ENCODE data around the gene MYO1E. TPM values are rescaled to one million over a fixed set of nuclear protein-coding genes. Genes with fewer than 3 reads are reported as not detected.
A peak's percentile ranks its signal among the peaks of the same experiment; 100 is the strongest.

Gene MYO1E
- total RNA-seq, 2 experiments from 2014 or later = 20.3 to 22.7 TPM

DNA sequence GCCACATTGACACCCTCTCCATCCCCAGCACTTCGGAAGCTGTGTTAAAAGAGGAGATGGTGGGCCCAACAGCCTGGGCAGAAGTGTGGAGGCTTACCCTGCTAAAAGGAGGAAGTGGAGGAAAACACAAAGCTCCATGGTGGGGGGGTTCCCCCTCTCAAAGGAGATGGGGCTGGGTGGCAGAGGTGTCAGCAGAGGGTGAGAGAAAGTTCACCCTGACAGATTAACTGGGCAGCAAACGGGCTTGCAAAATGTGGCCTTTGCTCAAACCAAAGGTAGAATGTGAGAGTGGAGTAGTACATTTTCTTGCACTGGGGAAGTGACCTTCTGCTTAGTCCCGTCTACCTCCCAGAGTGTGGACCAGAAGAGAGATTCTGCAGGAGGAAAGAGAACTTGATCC lies 44.7 kb downstream of the MYO1E start:
- peak; percentile 45 for ATAC-seq
- Mint-ChIP-seq H3K4me1 (ENCODE audit: low read depth) (peaks cover 7% of the 10 kb centered on the region), H3K9me3 (no peaks in the 10 kb centered on the region), H3K4me3 (no peak overlapping the region), H3K27me3 (peaks cover 6% of the 10 kb centered on the region), H3K27ac (no peak overlapping the region), H3K36me3 (ENCODE audit: low read depth) (no peaks in the 10 kb centered on the region)
- DNase-seq = peak; percentile 23
- TF ChIP-seq, protein P1, sequence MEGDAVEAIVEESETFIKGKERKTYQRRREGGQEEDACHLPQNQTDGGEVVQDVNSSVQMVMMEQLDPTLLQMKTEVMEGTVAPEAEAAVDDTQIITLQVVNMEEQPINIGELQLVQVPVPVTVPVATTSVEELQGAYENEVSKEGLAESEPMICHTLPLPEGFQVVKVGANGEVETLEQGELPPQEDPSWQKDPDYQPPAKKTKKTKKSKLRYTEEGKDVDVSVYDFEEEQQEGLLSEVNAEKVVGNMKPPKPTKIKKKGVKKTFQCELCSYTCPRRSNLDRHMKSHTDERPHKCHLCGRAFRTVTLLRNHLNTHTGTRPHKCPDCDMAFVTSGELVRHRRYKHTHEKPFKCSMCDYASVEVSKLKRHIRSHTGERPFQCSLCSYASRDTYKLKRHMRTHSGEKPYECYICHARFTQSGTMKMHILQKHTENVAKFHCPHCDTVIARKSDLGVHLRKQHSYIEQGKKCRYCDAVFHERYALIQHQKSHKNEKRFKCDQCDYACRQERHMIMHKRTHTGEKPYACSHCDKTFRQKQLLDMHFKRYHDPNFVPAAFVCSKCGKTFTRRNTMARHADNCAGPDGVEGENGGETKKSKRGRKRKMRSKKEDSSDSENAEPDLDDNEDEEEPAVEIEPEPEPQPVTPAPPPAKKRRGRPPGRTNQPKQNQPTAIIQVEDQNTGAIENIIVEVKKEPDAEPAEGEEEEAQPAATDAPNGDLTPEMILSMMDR (IDR thresholded peaks at IDR 0.05) = no peak
- intact Hi-C loops (cut with micrococcal nuclease) = no loop called here
- ChIA-PET CTCF (no interaction called here), POLR2A (no interaction called here)

DNA sequence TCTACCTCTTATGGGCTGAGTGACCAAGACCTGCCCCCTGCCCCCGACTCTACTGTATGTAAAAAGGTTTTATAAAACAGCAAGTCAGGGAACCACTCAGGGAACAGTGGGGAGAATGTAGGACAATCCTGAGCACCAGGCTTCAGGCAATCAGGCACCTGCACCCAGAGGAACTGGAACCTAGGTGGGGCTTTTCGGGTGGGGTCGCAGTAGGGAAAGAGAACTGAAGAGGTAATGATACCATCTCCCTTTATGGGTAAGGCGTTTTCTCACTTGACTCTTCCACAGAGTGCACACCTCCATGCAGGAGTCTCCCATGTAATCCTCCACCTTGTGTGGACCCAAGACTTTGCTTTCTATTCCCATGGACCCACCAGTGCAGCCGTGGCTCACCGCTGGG lies 45.8 kb downstream of the MYO1E start:
- TF ChIP-seq, protein P1 (IDR thresholded peaks at IDR 0.05) = no peak
- H3K4me3 Mint-ChIP-seq = no peak overlapping the region
- no peaks in the 10 kb centered on the region for H3K36me3 Mint-ChIP-seq (ENCODE audit: low read depth)
- no peak for ATAC-seq
- no peak for DNase-seq
- CTCF ChIA-PET = no interaction called here
- H3K9me3 Mint-ChIP-seq = no peaks in the 10 kb centered on the region
- intact Hi-C loops (cut with micrococcal nuclease) = no loop called here
- H3K27me3 Mint-ChIP-seq = peaks cover 6% of the 10 kb centered on the region
- POLR2A ChIA-PET = no interaction called here
- no peak overlapping the region for H3K27ac Mint-ChIP-seq
- peaks cover 12% of the 10 kb centered on the region for H3K4me1 Mint-ChIP-seq (ENCODE audit: low read depth)

DNA sequence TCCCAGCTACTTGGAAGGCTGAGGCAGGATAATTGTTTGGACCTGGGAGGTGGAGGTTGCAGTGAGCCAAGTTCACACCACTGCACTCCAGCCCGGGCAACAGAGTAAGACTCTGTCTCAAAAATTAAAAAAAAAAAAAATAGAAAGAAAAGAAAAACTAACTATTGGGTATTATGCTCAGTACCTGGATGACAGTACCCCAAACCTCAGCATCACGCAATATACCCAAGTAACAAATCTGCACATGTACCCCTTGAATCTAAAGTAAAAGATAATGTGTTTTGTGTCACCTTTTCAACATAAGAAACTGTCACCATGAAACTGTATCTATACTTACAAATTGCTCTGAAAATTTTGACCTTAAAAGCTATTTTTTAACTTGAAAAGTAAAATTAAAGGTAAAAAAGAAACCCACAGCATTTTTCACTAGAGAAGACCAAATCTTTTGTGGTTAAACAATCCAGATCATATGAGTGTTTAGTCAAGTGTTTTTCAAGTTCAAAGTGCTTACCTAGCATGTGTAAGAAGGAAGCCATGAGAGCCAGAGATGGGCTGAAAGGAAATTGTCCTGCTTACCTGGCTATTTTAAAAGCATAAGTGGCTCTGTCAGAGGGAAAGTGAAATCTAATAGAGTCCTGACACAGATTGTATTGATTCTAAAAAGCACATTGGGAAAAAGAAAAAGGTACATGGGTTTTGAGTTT lies 50.5 kb downstream of the MYO1E start:
- TF ChIP-seq, protein P1 (IDR thresholded peaks at IDR 0.05) = no peak
- POLR2A ChIA-PET = no interaction called here
- Mint-ChIP-seq H3K36me3 (ENCODE audit: low read depth) (no peaks in the 10 kb centered on the region), H3K27ac (no peak overlapping the region), H3K4me1 (ENCODE audit: low read depth) (peaks cover 9% of the 10 kb centered on the region), H3K4me3 (no peak overlapping the region), H3K9me3 (peaks cover 12% of the 10 kb centered on the region), H3K27me3 (peaks cover 2% of the 10 kb centered on the region)
- DNase-seq (no peak), ATAC-seq (peak; percentile 53)
- CTCF ChIA-PET = no interaction called here
- intact Hi-C loops (cut with micrococcal nuclease) = no loop called here

DNA sequence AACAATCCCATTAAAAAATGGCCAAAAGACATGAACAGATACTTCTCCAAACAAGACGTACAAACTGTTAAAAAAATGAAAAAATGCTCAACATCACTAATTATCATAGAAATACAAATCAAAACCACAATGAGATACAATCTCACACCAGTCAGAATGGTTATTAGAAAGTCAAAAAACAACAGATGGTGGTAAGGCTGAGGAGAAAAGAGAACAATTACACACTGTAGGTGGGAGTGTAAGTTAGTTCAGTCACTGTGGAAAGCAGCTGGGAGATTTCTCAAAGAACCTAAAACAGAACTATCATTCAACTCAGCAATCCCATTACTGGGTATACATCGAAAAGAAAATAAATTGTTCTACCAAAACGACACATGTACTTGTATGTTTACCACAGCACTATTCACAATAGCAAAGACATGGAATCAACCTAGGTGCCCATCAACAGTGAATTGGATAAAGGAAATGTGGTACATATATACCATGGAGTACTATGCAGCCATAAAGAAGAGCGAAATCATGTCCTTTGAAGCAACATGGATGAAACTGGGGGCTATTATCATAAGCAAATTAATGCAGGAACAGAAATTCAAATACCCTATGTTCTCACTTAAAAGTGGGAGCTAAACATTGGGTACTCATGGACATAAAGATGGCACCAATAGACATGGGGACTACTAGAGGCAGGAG lies 51.5 kb downstream of the MYO1E start:
- CTCF ChIA-PET = no interaction called here
- POLR2A ChIA-PET = no interaction called here
- DNase-seq (no peak), ATAC-seq (no peak)
- Mint-ChIP-seq H3K27ac (no peak overlapping the region), H3K27me3 (peaks cover 2% of the 10 kb centered on the region), H3K4me1 (ENCODE audit: low read depth) (peaks cover 9% of the 10 kb centered on the region), H3K36me3 (ENCODE audit: low read depth) (no peaks in the 10 kb centered on the region), H3K4me3 (no peak overlapping the region), H3K9me3 (peaks cover 14% of the 10 kb centered on the region)
- intact Hi-C loops (cut with micrococcal nuclease) = no loop called here
- TF ChIP-seq, protein P1 (IDR thresholded peaks at IDR 0.05) = no peak

DNA sequence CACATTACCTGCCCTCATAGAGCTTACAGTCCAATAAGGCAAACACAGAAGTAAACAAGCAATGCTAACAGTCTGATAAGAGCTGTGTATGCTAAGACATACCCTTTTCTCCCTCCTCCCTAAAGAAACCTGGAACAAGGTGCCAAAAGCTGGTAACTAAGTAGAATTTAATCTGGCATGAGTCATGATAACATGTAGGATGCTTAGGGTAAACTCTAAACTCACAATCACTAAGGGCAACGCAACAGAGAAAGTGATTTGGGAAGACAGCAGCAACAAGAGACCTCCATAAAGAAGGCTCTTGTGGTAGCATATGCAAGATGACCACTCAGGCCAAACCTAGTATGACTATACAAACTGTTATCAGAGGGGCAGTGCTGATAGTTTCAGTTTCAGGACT lies 55.5 kb downstream of the MYO1E start:
- Mint-ChIP-seq H3K27me3 (no peaks in the 10 kb centered on the region), H3K4me1 (ENCODE audit: low read depth) (peaks cover 5% of the 10 kb centered on the region), H3K9me3 (peaks cover 14% of the 10 kb centered on the region), H3K4me3 (no peak overlapping the region), H3K27ac (no peak overlapping the region), H3K36me3 (ENCODE audit: low read depth) (no peaks in the 10 kb centered on the region)
- TF ChIP-seq, protein P1 (IDR thresholded peaks at IDR 0.05) = no peak
- ChIA-PET POLR2A (no interaction called here), CTCF (interaction anchor here (1.3 kb wide), 1 partner anchor 17 kb away, joined by 4 read pairs; no protein-coding TSS in a partner anchor)
- DNase-seq (no peak), ATAC-seq (no peak)
- intact Hi-C loops (cut with micrococcal nuclease) = no loop called here

Data from activated CD8-positive, alpha-beta T cell treated with anti-CD3 and anti-CD28 coated beads for 36 hours (primary cell).